Measurements from ENCODE around the gene ABL1.

ABL1 gene

GRCh38 chr9:130869250-130869649 lies 34.2 kb downstream of the ABL1 start:
- H3K79me2 ChIP-seq (ENCODE audit: insufficient read depth, low read depth): no peaks in the 10 kb centered on the region
- H4K20me1 ChIP-seq (ENCODE audit: insufficient read depth): peaks cover 5% of the 10 kb centered on the region; the same call in 1 of the 2 replicates
- no peak for TF ChIP-seq CTCF (conservative IDR thresholded peaks at IDR 0.05; ENCODE audit: low read depth, low read length)
- no peak overlapping the region for H2AFZ ChIP-seq (ENCODE audit: low read depth)
- H3K27me3 ChIP-seq (ENCODE audit: insufficient read depth, low read depth): no peaks in the 10 kb centered on the region
- H3K4me3 ChIP-seq (IDR thresholded peaks at IDR 0.05; ENCODE audit: insufficient read depth, low read depth, low read length): no peak overlapping the region
- 0 out of 2 replicates have a peak, but pooled peaks cover 3% of the 10 kb centered on the region for H3K36me3 ChIP-seq (ENCODE audit: insufficient read depth)
- no peak overlapping the region for H3K27ac ChIP-seq
- H3K4me2 ChIP-seq: no peak overlapping the region
- H3K4me1 ChIP-seq (ENCODE audit: low read depth, poor library complexity, severe bottlenecking): no peaks in the 10 kb centered on the region
- H3K9ac ChIP-seq: no peak overlapping the region

GRCh38 chr9:130870491-130871381 lies 35.7 kb downstream of the ABL1 start:
- no peak overlapping the region for H3K27ac ChIP-seq

GRCh38 chr9:130871395-130872062 lies 36.5 kb downstream of the ABL1 start:
- H3K4me3 ChIP-seq (IDR thresholded peaks at IDR 0.05; ENCODE audit: insufficient read depth, low read depth, low read length): no peak overlapping the region
- H3K9ac ChIP-seq: no peak overlapping the region
- no peak for TF ChIP-seq CTCF (conservative IDR thresholded peaks at IDR 0.05; ENCODE audit: low read depth, low read length)
- H3K27me3 ChIP-seq (ENCODE audit: insufficient read depth, low read depth): no peaks in the 10 kb centered on the region
- H4K20me1 ChIP-seq (ENCODE audit: insufficient read depth): peaks cover 4% of the 10 kb centered on the region; the same call in 1 of the 2 replicates
- no peak overlapping the region for H2AFZ ChIP-seq (ENCODE audit: low read depth)
- no peak overlapping the region for H3K4me2 ChIP-seq
- no peaks in the 10 kb centered on the region for H3K79me2 ChIP-seq (ENCODE audit: insufficient read depth, low read depth)
- H3K4me1 ChIP-seq (ENCODE audit: low read depth, poor library complexity, severe bottlenecking): no peaks in the 10 kb centered on the region
- H3K36me3 ChIP-seq (ENCODE audit: insufficient read depth): 0 out of 2 replicates have a peak, but pooled peaks cover 4% of the 10 kb centered on the region
- no peak overlapping the region for H3K27ac ChIP-seq

More at GRCh38 chr9:130870491-130871381, 35.7 kb downstream of the ABL1 start:
- Histone ChIP-seq H3K4me3 (IDR thresholded peaks at IDR 0.05; ENCODE audit: insufficient read depth, low read depth, low read length) (no peak overlapping the region), H3K79me2 (ENCODE audit: insufficient read depth, low read depth) (no peaks in the 10 kb centered on the region), H3K4me1 (ENCODE audit: low read depth, poor library complexity, severe bottlenecking) (no peaks in the 10 kb centered on the region), H3K9ac (no peak overlapping the region), H4K20me1 (ENCODE audit: insufficient read depth) (peaks cover 5% of the 10 kb centered on the region; the same call in 1 of the 2 replicates), H3K36me3 (ENCODE audit: insufficient read depth) (0 out of 2 replicates have a peak, but pooled peaks cover 4% of the 10 kb centered on the region), H2AFZ (ENCODE audit: low read depth) (no peak overlapping the region), H3K4me2 (no peak overlapping the region), H3K27me3 (ENCODE audit: insufficient read depth, low read depth) (no peaks in the 10 kb centered on the region)
- no peak for TF ChIP-seq CTCF (conservative IDR thresholded peaks at IDR 0.05; ENCODE audit: low read depth, low read length)

GRCh38 chr9:130872093-130872492 lies 37.0 kb downstream of the ABL1 start:
- no peak overlapping the region for H3K9ac ChIP-seq
- H3K27me3 ChIP-seq (ENCODE audit: insufficient read depth, low read depth): no peaks in the 10 kb centered on the region
- no peak overlapping the region for H3K4me2 ChIP-seq
- 0 out of 2 replicates have a peak, but pooled peaks cover 4% of the 10 kb centered on the region for H3K36me3 ChIP-seq (ENCODE audit: insufficient read depth)
- no peak overlapping the region for H3K4me3 ChIP-seq (IDR thresholded peaks at IDR 0.05; ENCODE audit: insufficient read depth, low read depth, low read length)
- TF ChIP-seq CTCF (conservative IDR thresholded peaks at IDR 0.05; ENCODE audit: low read depth, low read length): no peak
- H2AFZ ChIP-seq (ENCODE audit: low read depth): no peak overlapping the region
- H3K4me1 ChIP-seq (ENCODE audit: low read depth, poor library complexity, severe bottlenecking): no peaks in the 10 kb centered on the region
- H4K20me1 ChIP-seq (ENCODE audit: insufficient read depth): no peaks in the 10 kb centered on the region
- H3K27ac ChIP-seq: no peak overlapping the region
- H3K79me2 ChIP-seq (ENCODE audit: insufficient read depth, low read depth): no peaks in the 10 kb centered on the region
